Endothelial cell of umbilical vein (primary cell): Measurements from ENCODE around the gene KLHDC9. TPM values are rescaled to one million over a fixed set of nuclear protein-coding genes. Genes with fewer than 3 reads are reported as not detected.

Experiments used
- BruUV-seq: library from RNA; stranded (reverse); fragments of 400-500 nt; replicated peaks from 2 replicates; lab custom pipeline; 2021; lab: Mats Ljungman, UMichigan
- CTCF ChIA-PET: fragments of 300-600, 350-600 bp; sonication (Branson Sonifier 250); formaldehyde crosslinking; loops from one replicate; lab custom pipeline; 2021; ENCODE audit warnings: antibody characterized with exemption, inconsistent platforms; lab: Charles Lee
- POLR2A ChIA-PET: fragments of 300-600, 350-600 bp; sonication (Branson Sonifier 250); formaldehyde crosslinking; loops from one replicate; lab custom pipeline; 2021; ENCODE audit warnings: antibody characterized with exemption, inconsistent platforms; lab: Charles Lee
- DNase-seq: peaks from one replicate; pipeline ENCODE4 v3.0.0-alpha.2; 2011; ENCODE audit warnings: low read depth, low spot score
- FAIRE-seq: peaks from 2 replicates; lab custom pipeline; 2011; peaks lifted over from hg19 to GRCh38; lab: Jason Lieb, UNC
- H2AFZ ChIP-seq: 2 replicates; pipeline ENCODE4 v1.6.0; 2012; ENCODE audit warnings: low read depth, low read length, control low read depth, inconsistent platforms
- H3K27ac ChIP-seq: 2 replicates; pipeline ENCODE4 v1.5.1; 2011; ENCODE audit warnings: low read depth, mild to moderate bottlenecking, control low read depth, low read length, moderate library complexity; ENCODE audit not compliant: insufficient read depth
- H3K27me3 ChIP-seq, 2 experiments: 2 replicates each; pipeline versions ENCODE4 v1.6.0 to v1.6.1; 2011; ENCODE audit warnings: low read length in 2 of 2, mixed read lengths in 1 of 2; ENCODE audit not compliant: control insufficient read depth in 2 of 2, insufficient read depth in 2 of 2
- H3K36me3 ChIP-seq, 2 experiments: 2 replicates in 1 of 2; 3 replicates in 1 of 2; pipeline ENCODE4 v1.5.1; 2011; ENCODE audit warnings: low read length in 2 of 2, mild to moderate bottlenecking in 1 of 2, moderate library complexity in 1 of 2; ENCODE audit not compliant: control insufficient read depth in 2 of 2, insufficient read depth in 2 of 2; ENCODE audit errors: extremely low read depth in 1 of 2
- H3K4me1 ChIP-seq: 3 replicates; pipeline ENCODE4 v1.5.1; 2011; ENCODE audit warnings: mild to moderate bottlenecking, low read length; ENCODE audit not compliant: control insufficient read depth, insufficient read depth; ENCODE audit errors: extremely low read depth
- H3K4me2 ChIP-seq: 2 replicates; pipeline ENCODE4 v1.6.1; 2011; ENCODE audit warnings: low read length, control low read depth, mixed read lengths; ENCODE audit not compliant: insufficient read depth
- H3K4me3 ChIP-seq, 3 experiments: fragments of 200-600 bp in 1 of 3; sonication (generic), shearing (Covaris generic) in 1 of 3; replicated peaks in 1 of 3; 2 replicates each; pipeline ENCODE4 v1.5.1; 2011 to 2016; ENCODE audit warnings: control low read depth in 3 of 3, low read length in 3 of 3, mild to moderate bottlenecking in 2 of 3, inconsistent platforms in 1 of 3, low read depth in 1 of 3, moderate library complexity in 1 of 3; ENCODE audit not compliant: insufficient read depth in 1 of 3
- H3K79me2 ChIP-seq: 2 replicates; pipeline ENCODE4 v1.6.0; 2012; ENCODE audit warnings: low read length, inconsistent platforms; ENCODE audit not compliant: control insufficient read depth, insufficient read depth
- H3K9ac ChIP-seq: replicated peaks from 2 replicates; pipeline ENCODE3; 2011; ENCODE audit warnings: low read length, control low read depth; ENCODE audit not compliant: insufficient read depth; ENCODE audit errors: extremely low read depth
- H3K9me1 ChIP-seq: replicated peaks from 3 replicates; pipeline ENCODE4 v1.6.0; 2011; ENCODE audit warnings: mild to moderate bottlenecking, low read length; ENCODE audit not compliant: control insufficient read depth, insufficient read depth; ENCODE audit errors: extremely low read depth
- H3K9me3 ChIP-seq: replicated peaks from 2 replicates; pipeline ENCODE4 v1.5.1; 2012; ENCODE audit warnings: low read length, inconsistent platforms; ENCODE audit not compliant: control insufficient read depth, insufficient read depth
- H4K20me1 ChIP-seq: replicated peaks from 2 replicates; pipeline ENCODE3; 2011; ENCODE audit warnings: mild to moderate bottlenecking, low read length; ENCODE audit not compliant: control insufficient read depth, insufficient read depth; ENCODE audit errors: extremely low read depth
- CTCF ChIP-seq, 2 donors: IDR thresholded peaks; 1 replicate in 1 of 2; 2 replicates in 1 of 2; pipeline ENCODE4 v1.5.1; 2011; ENCODE audit warnings: low read length in 2 of 2, mild to moderate bottlenecking in 2 of 2, moderate library complexity in 2 of 2, control low read depth in 1 of 2, inconsistent platforms in 1 of 2, low read depth in 1 of 2; ENCODE audit not compliant: insufficient read depth in 1 of 2; ENCODE audit errors: extremely low read depth in 1 of 2
- EZH2 ChIP-seq: IDR thresholded peaks from 2 replicates; pipeline ENCODE4 v1.6.1; 2012; ENCODE audit warnings: borderline replicate concordance, low read depth, mild to moderate bottlenecking, moderate library complexity, low read length, inconsistent platforms; ENCODE audit not compliant: severe bottlenecking
- FOS ChIP-seq: IDR thresholded peaks from 2 replicates; pipeline ENCODE4 v1.6.1; 2011; ENCODE audit warnings: mild to moderate bottlenecking, low read length, moderate library complexity, borderline replicate concordance; ENCODE audit not compliant: insufficient read depth
- GATA2 ChIP-seq: IDR thresholded peaks from 2 replicates; pipeline ENCODE4 v1.7.0; 2011; ENCODE audit warnings: low read depth, mild to moderate bottlenecking, moderate library complexity, mixed read lengths, low read length; ENCODE audit not compliant: insufficient read length, insufficient read depth
- JUN ChIP-seq: IDR thresholded peaks from 2 replicates; pipeline ENCODE4 v1.6.1; 2011; ENCODE audit warnings: borderline replicate concordance, low read depth; ENCODE audit not compliant: insufficient read length, insufficient read depth
- MYC ChIP-seq: IDR thresholded peaks from one replicate; pipeline ENCODE4 v1.6.1; 2011; ENCODE audit warnings: mild to moderate bottlenecking, low read depth, low read length
- POLR2A ChIP-seq: IDR thresholded peaks from 2 replicates; pipeline ENCODE4 v1.6.1; 2012; ENCODE audit warnings: low read depth, mild to moderate bottlenecking, control low read depth, low read length
- POLR2AphosphoS5 ChIP-seq: IDR thresholded peaks from 2 replicates; pipeline ENCODE4 v1.6.1; 2012; ENCODE audit warnings: low read depth, mild to moderate bottlenecking, control low read depth, low read length, moderate library complexity; ENCODE audit not compliant: insufficient read depth
- dilution Hi-C: fragments of 300-500 bp; cut with MboI; formaldehyde crosslinking; loops from one replicate; pipeline ENCODE4 v1.15.0; 2019; ENCODE audit warnings: low sequenced_read_pairs; ENCODE audit not compliant: extremely low pct_ligation_motif_present
- intact Hi-C: fragments of 100-400 bp; cut with micrococcal nuclease; formaldehyde crosslinking; loops from one replicate; pipeline ENCODE4 v1.10.0; 2022
- polyA plus RNA-seq, 4 experiments: library from polyadenylated mRNA; depleted of rRNA in 3 of 4; stranded (reverse) in 3 of 4; unstranded in 1 of 4; fragments of >200 nt; gene quantifications; 2 replicates each; pipeline versions ENCODE4 v1.2.1 to v1.2.3, GENCODE V29; 2011 to 2012; ENCODE audit warnings: missing spikeins in 1 of 4
- total RNA-seq: library from RNA; stranded (reverse); gene quantifications from 2 replicates; pipeline ENCODE4 v1.2.3, GENCODE V29; 2021
- TF ChIP-seq, protein P1 (sequence below): IDR thresholded peaks from 2 replicates; pipeline ENCODE4 v1.6.1; 2011; ENCODE audit not compliant: insufficient read depth, insufficient read length

Gene KLHDC9
- total and polyA plus RNA-seq, 2 donors (not counting 3 experiments of a cell fraction or from before 2014, with no cell fraction given), result 1.1 to 2.6 TPM

- Histone ChIP-seq H3K27ac (no peak overlapping the region), H3K4me3 (no peak overlapping the region), H3K9me1 (no peaks in the 10 kb centered on the region), H3K79me2 (peaks cover 30% of the 10 kb centered on the region), H2AFZ (no peak overlapping the region), H3K9me3 (no peaks in the 10 kb centered on the region), H3K27me3 (no peaks in the 10 kb centered on the region), H3K36me3 (peaks cover 18 to 39% of the 10 kb centered on the region in 2 experiments), H3K4me1 (peaks cover 11% of the 10 kb centered on the region), H4K20me1 (no peaks in the 10 kb centered on the region), H3K4me2 (no peak overlapping the region), H3K9ac (no peak overlapping the region)
- intact Hi-C loops (no loop called here), dilution Hi-C loops (no loop called here)
- CTCF ChIA-PET, result no interaction called here
- TF ChIP-seq FOS (no peak), EZH2 (no peak), MYC (no peak), POLR2AphosphoS5 (no peak), POLR2A (no peak), GATA2 (no peak), JUN (no peak), CTCF (IDR thresholded peaks at IDR 0.05; ENCODE audit: extremely low read depth in 1 of 2, insufficient read depth in 1 of 2, low read depth in 1 of 2, low read length in 2 of 2) (no peak)
- TF ChIP-seq, protein P1, sequence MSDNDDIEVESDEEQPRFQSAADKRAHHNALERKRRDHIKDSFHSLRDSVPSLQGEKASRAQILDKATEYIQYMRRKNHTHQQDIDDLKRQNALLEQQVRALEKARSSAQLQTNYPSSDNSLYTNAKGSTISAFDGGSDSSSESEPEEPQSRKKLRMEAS, result no peak
- FAIRE-seq (no peak), DNase-seq (no peak)
- POLR2A ChIA-PET, result no interaction called here
- BruUV-seq, result no TSS peak
Measured at GRCh38 chr1:161122967-161123366, 24.8 kb downstream of the KLHDC9 start.
